ENCODE data around the gene IL1B.

- TF ChIP-seq CTCF (conservative IDR thresholded peaks at IDR 0.05; ENCODE audit: low read length) = no peak
- TF ChIP-seq EZH2phosphoT487 (IDR thresholded peaks at IDR 0.05; ENCODE audit: borderline replicate concordance, low read depth, low read length) = no peak
Observed at GRCh38 chr2:112821142-112821541, 15.4 kb downstream of the IL1B start.
